Right cardiac atrium (tissue), 5 donors: ENCODE results near the gene CAPN15. TPM values are rescaled to one million over a fixed set of nuclear protein-coding genes. Genes with fewer than 3 reads are reported as not detected.
"Not testable (repeated sequence)": the region's sequence is repeated elsewhere in the genome, so short reads cannot be mapped to it uniquely, and the experiment has no call there.

Experiments
- ATAC-seq, 2 donors: fragments of 200-7000 bp; cut with Tn5 transposase; one replicate each; pipeline versions ENCODE4 v1.8.0 to v1.9.1; 2020; ENCODE audit warnings: moderate library complexity in 2 of 2, mild to moderate bottlenecking in 1 of 2
- DNase-seq, 3 donors: peaks; one replicate each; pipeline ENCODE4 v3.0.0-alpha.2; 2020
- H3K27ac ChIP-seq: one replicate; pipeline ENCODE4 v1.5.1; 2013; ENCODE audit warnings: mild to moderate bottlenecking, low read length, control low read depth, moderate library complexity
- H3K27me3 ChIP-seq: one replicate; pipeline ENCODE4 v1.6.1; 2013; ENCODE audit not compliant: control insufficient read depth, insufficient read depth
- H3K4me1 ChIP-seq: one replicate; pipeline ENCODE4 v1.6.1; 2013; ENCODE audit warnings: low read length; ENCODE audit not compliant: control insufficient read depth, insufficient read depth
- H3K4me3 ChIP-seq: one replicate; pipeline ENCODE4 v1.5.1; 2013; ENCODE audit warnings: low read length, control low read depth
- H3K9me3 ChIP-seq: one replicate; pipeline ENCODE4 v1.6.1; 2013; ENCODE audit warnings: low read length; ENCODE audit not compliant: control insufficient read depth
- WGBS: extraction: QIAGEN DNeasy Blood & Tissue Kit; methylation state at CpG from one replicate; pipeline ENCODE4 v1.1.7; 2013; 5-methylcytosine and 5-hydroxymethylcytosine counted together
- intact Hi-C, 4 donors: fragments of 100-400 bp; cut with DNase I; formaldehyde crosslinking; loops; one replicate each; pipeline versions ENCODE4 v1.11.0 to v1.14.0; 2022 to 2023
- polyA plus RNA-seq: library from polyadenylated mRNA; stranded (reverse); fragments of 200-250 nt; gene quantifications from one replicate; pipeline ENCODE4 v1.2.3, GENCODE V29; 2013
- total RNA-seq, 4 donors: library from RNA; stranded (reverse); fragmentation: NEBNext Ultra II Directional; extraction: Animal tissue kit (Norgen Biotek cat#: 25700); gene quantifications; one replicate each; pipeline ENCODE4 v1.2.1, GENCODE V29; 2021
- donor health status: healthy with polysubstance abuse.
- donor health status: DM: no; HTN: yes; CAD: no.
- donor health status: DM: no; HTN: no; CAD: no.
- donor health status: DM: no; HTN: yes; CAD: no; lungs with severe emphysema.
- donor health status: DM: yes; HTN: yes; CAD: no.

Gene CAPN15
- total and polyA plus RNA-seq, 5 donors: 15.4 to 22.1 (median 18.2) TPM

- H3K4me1 ChIP-seq: no peaks in the 10 kb centered on the region
- H3K9me3 ChIP-seq: no peaks in the 10 kb centered on the region
- no peaks in the 10 kb centered on the region for H3K27me3 ChIP-seq
- intact Hi-C loops: no loop called here
- WGBS: 76% methylated on average over 11 of the region's 11 CpGs
- H3K27ac ChIP-seq: no peak overlapping the region
- ATAC-seq (peak in 1 of 2 donors; percentile 29), DNase-seq (peak in 1 of 3 donors; percentile 66)
- no peak overlapping the region for H3K4me3 ChIP-seq
These were observed 32.3 kb upstream of the CAPN15 start for GRCh38 chr16:495127-495748.

GRCh38 chr16:496097-496886 is 31.2 kb upstream of the CAPN15 start:
- DNase-seq (peak in 1 of 3 donors; percentile 24), ATAC-seq (no peak)
- Histone ChIP-seq H3K9me3 (no peaks in the 10 kb centered on the region), H3K4me3 (no peak overlapping the region), H3K4me1 (no peaks in the 10 kb centered on the region), H3K27me3 (no peaks in the 10 kb centered on the region), H3K27ac (no peak overlapping the region)
- intact Hi-C loops: no loop called here
- 77% methylated on average over 21 of the region's 21 CpGs for WGBS

- Histone ChIP-seq H3K4me1 (no peaks in the 10 kb centered on the region), H3K9me3 (no peaks in the 10 kb centered on the region), H3K4me3 (no peak overlapping the region), H3K27ac (no peak overlapping the region), H3K27me3 (no peaks in the 10 kb centered on the region)
- ATAC-seq (peak; percentile 48 to 82), DNase-seq (peak in 2 of 3 donors; percentile 61 to 63)
- intact Hi-C loops: no loop called here
- WGBS: 64% methylated on average over 11 of the region's 11 CpGs
These were observed 30.3 kb upstream of the CAPN15 start for GRCh38 chr16:497258-497657.

- no peak for ATAC-seq
- 90% methylated on average over 12 of the region's 12 CpGs for WGBS
- intact Hi-C loops: no loop called here
- Histone ChIP-seq H3K4me3 (no peak overlapping the region), H3K4me1 (no peaks in the 10 kb centered on the region), H3K27me3 (no peaks in the 10 kb centered on the region), H3K9me3 (no peaks in the 10 kb centered on the region), H3K27ac (no peak overlapping the region)
- no peak for DNase-seq
These were observed 27.6 kb upstream of the CAPN15 start for GRCh38 chr16:499924-500323.

- intact Hi-C loops: no loop called here
- no peaks in the 10 kb centered on the region for H3K4me1 ChIP-seq
- H3K4me3 ChIP-seq: no peak overlapping the region
- peak in 2 of 3 donors; percentile 74 to 77 for DNase-seq
- ATAC-seq: peak; percentile 47 to 48
- no peaks in the 10 kb centered on the region for H3K27me3 ChIP-seq
- no peak overlapping the region for H3K27ac ChIP-seq
- WGBS: 59% methylated on average over 12 of the region's 12 CpGs
- H3K9me3 ChIP-seq: no peaks in the 10 kb centered on the region
These were observed 26.8 kb upstream of the CAPN15 start for GRCh38 chr16:500709-501108.

GRCh38 chr16:502179-502943 is 25.2 kb upstream of the CAPN15 start:
- no peaks in the 10 kb centered on the region for H3K9me3 ChIP-seq
- H3K27ac ChIP-seq: no peak overlapping the region
- WGBS: 83% methylated on average over 22 of the region's 22 CpGs
- intact Hi-C loops: no loop called here
- H3K27me3 ChIP-seq: no peaks in the 10 kb centered on the region
- ATAC-seq (peak in 1 of 2 donors; percentile 34), DNase-seq (peak in 1 of 3 donors; percentile 47)
- H3K4me1 ChIP-seq: no peaks in the 10 kb centered on the region
- H3K4me3 ChIP-seq: no peak overlapping the region

GRCh38 chr16:503150-504071 is 24.1 kb upstream of the CAPN15 start:
- WGBS: 95% methylated on average over 23 of the region's 23 CpGs
- H3K27ac ChIP-seq: no peak overlapping the region
- no peaks in the 10 kb centered on the region for H3K9me3 ChIP-seq
- H3K4me3 ChIP-seq: no peak overlapping the region
- intact Hi-C loops: no loop called here
- peak in 1 of 3 donors; percentile 38 for DNase-seq
- peak in 1 of 2 donors; percentile 22 for ATAC-seq
- H3K27me3 ChIP-seq: no peaks in the 10 kb centered on the region
- H3K4me1 ChIP-seq: no peaks in the 10 kb centered on the region

GRCh38 chr16:505479-506245 is 21.9 kb upstream of the CAPN15 start:
- H3K27me3 ChIP-seq: no peaks in the 10 kb centered on the region
- no peak overlapping the region for H3K4me3 ChIP-seq
- no peak overlapping the region for H3K27ac ChIP-seq
- DNase-seq (peak in 1 of 3 donors; percentile 34), ATAC-seq (no peak)
- intact Hi-C loops: no loop called here
- H3K9me3 ChIP-seq: no peaks in the 10 kb centered on the region
- 91% methylated on average over 33 of the region's 33 CpGs for WGBS
- no peaks in the 10 kb centered on the region for H3K4me1 ChIP-seq

GRCh38 chr16:506246-506546 is 21.3 kb upstream of the CAPN15 start:
- Histone ChIP-seq H3K4me1 (no peaks in the 10 kb centered on the region), H3K27me3 (no peaks in the 10 kb centered on the region), H3K9me3 (no peaks in the 10 kb centered on the region), H3K4me3 (no peak overlapping the region), H3K27ac (no peak overlapping the region)
- intact Hi-C loops: no loop called here
- ATAC-seq (no peak), DNase-seq (no peak)
- 94% methylated on average over 7 of the region's 7 CpGs for WGBS

GRCh38 chr16:507527-507926 is 20.0 kb upstream of the CAPN15 start:
- ATAC-seq, H3K4me3 ChIP-seq, DNase-seq, intact Hi-C loops, H3K4me1 ChIP-seq, H3K27me3 ChIP-seq, H3K9me3 ChIP-seq, H3K27ac ChIP-seq: not testable (repeated sequence)
- 86% methylated on average over 14 of the region's 14 CpGs for WGBS
